ENCODE results near the gene SLC22A15. TPM values are rescaled to one million over a fixed set of nuclear protein-coding genes. Genes with fewer than 3 reads are reported as not detected.

The SLC22A15 gene
- total RNA-seq, 1 donor from 2014 or later = 9.8 TPM

GRCh38 chr1:115946116-115946515, 30.2 kb upstream of the SLC22A15 start:
- intact Hi-C loops (cut with DNase I) = no loop called here
- no peak overlapping the region for H3K4me3 ChIP-seq
- no peaks in the 10 kb centered on the region for H3K9me3 ChIP-seq
- H3K36me3 ChIP-seq = no peaks in the 10 kb centered on the region
- no peaks in the 10 kb centered on the region for H3K27me3 ChIP-seq
- no peak for DNase-seq (ENCODE audit: extremely low spot score in 2 of 2)
- TF ChIP-seq CTCF (IDR thresholded peaks at IDR 0.05) (no peak), POLR2AphosphoS5 (IDR thresholded peaks at IDR 0.05; ENCODE audit: insufficient read depth in 1 of 2, low read depth in 1 of 2) (no peak), POLR2A (IDR thresholded peaks at IDR 0.05) (no peak)
- no peaks in the 10 kb centered on the region for H3K4me1 ChIP-seq
- H3K27ac ChIP-seq = no peak overlapping the region

- no peak for TF ChIP-seq POLR2AphosphoS5 (IDR thresholded peaks at IDR 0.05; ENCODE audit: insufficient read depth in 1 of 2, low read depth in 1 of 2)
- no peak for TF ChIP-seq CTCF (IDR thresholded peaks at IDR 0.05)
- TF ChIP-seq POLR2A (IDR thresholded peaks at IDR 0.05) = no peak
- no peaks in the 10 kb centered on the region for H3K27me3 ChIP-seq
- no peaks in the 10 kb centered on the region for H3K4me1 ChIP-seq
- DNase-seq (ENCODE audit: extremely low spot score in 2 of 2) = no peak
- H3K4me3 ChIP-seq = no peak overlapping the region
- intact Hi-C loops (cut with DNase I) = no loop called here
- no peaks in the 10 kb centered on the region for H3K9me3 ChIP-seq
- no peaks in the 10 kb centered on the region for H3K36me3 ChIP-seq
- no peak overlapping the region for H3K27ac ChIP-seq
Observed at GRCh38 chr1:115949156-115949555, 27.2 kb upstream of the SLC22A15 start.

GRCh38 chr1:115951560-115951959, 24.8 kb upstream of the SLC22A15 start:
- Histone ChIP-seq H3K4me3 (no peak overlapping the region), H3K27me3 (no peaks in the 10 kb centered on the region), H3K27ac (no peak overlapping the region), H3K9me3 (no peaks in the 10 kb centered on the region), H3K4me1 (no peaks in the 10 kb centered on the region), H3K36me3 (no peaks in the 10 kb centered on the region)
- intact Hi-C loops (cut with DNase I) = no loop called here
- no peak for TF ChIP-seq CTCF (IDR thresholded peaks at IDR 0.05)
- TF ChIP-seq POLR2AphosphoS5 (IDR thresholded peaks at IDR 0.05; ENCODE audit: insufficient read depth in 1 of 2, low read depth in 1 of 2) = no peak
- no peak for TF ChIP-seq POLR2A (IDR thresholded peaks at IDR 0.05)
- no peak for DNase-seq (ENCODE audit: extremely low spot score in 2 of 2)

GRCh38 chr1:115952547-115952946, 23.8 kb upstream of the SLC22A15 start:
- TF ChIP-seq POLR2A (IDR thresholded peaks at IDR 0.05) (no peak), CTCF (IDR thresholded peaks at IDR 0.05) (no peak), POLR2AphosphoS5 (IDR thresholded peaks at IDR 0.05; ENCODE audit: insufficient read depth in 1 of 2, low read depth in 1 of 2) (no peak)
- Histone ChIP-seq H3K9me3 (no peaks in the 10 kb centered on the region), H3K27me3 (no peaks in the 10 kb centered on the region), H3K36me3 (no peaks in the 10 kb centered on the region), H3K27ac (no peak overlapping the region), H3K4me3 (no peak overlapping the region), H3K4me1 (no peaks in the 10 kb centered on the region)
- intact Hi-C loops (cut with DNase I) = no loop called here
- DNase-seq (ENCODE audit: extremely low spot score in 2 of 2) = no peak

- intact Hi-C loops (cut with DNase I) = no loop called here
- Histone ChIP-seq H3K4me3 (no peak overlapping the region), H3K27ac (no peak overlapping the region), H3K9me3 (no peaks in the 10 kb centered on the region), H3K27me3 (no peaks in the 10 kb centered on the region), H3K36me3 (no peaks in the 10 kb centered on the region), H3K4me1 (no peaks in the 10 kb centered on the region)
- TF ChIP-seq POLR2AphosphoS5 (IDR thresholded peaks at IDR 0.05; ENCODE audit: insufficient read depth in 1 of 2, low read depth in 1 of 2) (no peak), POLR2A (IDR thresholded peaks at IDR 0.05) (no peak), CTCF (IDR thresholded peaks at IDR 0.05) (no peak)
- DNase-seq (ENCODE audit: extremely low spot score in 2 of 2) = no peak
Observed at GRCh38 chr1:115953180-115953579, 23.1 kb upstream of the SLC22A15 start.
